Measurements from ENCODE around the gene ANKRD29. TPM values are rescaled to one million over a fixed set of nuclear protein-coding genes. Genes with fewer than 3 reads are reported as not detected.

The ANKRD29 gene
- total RNA-seq, 1 experiment from 2014 or later = 2.4 TPM

DNA sequence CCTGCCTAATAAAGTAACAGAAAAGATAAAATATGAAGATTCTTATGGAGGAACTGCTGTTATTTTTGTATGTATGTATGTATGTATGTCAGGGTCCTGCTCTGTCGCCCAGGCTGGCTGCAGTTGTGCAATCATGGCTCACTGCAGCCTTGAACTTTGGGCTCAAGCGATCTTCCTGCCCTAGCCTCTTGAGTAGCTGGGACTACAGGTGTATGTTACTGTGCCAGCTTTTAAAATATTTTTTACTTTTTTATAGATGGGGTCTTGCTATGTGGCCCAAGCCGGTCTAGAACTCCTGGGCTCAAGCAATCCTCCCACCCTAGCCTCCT, 26.7 kb downstream of the ANKRD29 start:
- no peaks in the 10 kb centered on the region for H3K36me3 Mint-ChIP-seq (ENCODE audit: insufficient read depth, unreplicated experiment)
- BruUV-seq (replicated peaks) = no TSS peak
- ChIA-PET POLR2A (interaction anchor here (0.8 to 3.3 kb wide), 4 partner anchors 9 to 183 kb away, joined by 3 to 18 read pairs (median 6); partner anchors contain the start of gene RIOK3), CTCF (interaction anchor here (1.0 to 2.0 kb wide), 8 partner anchors 9 to 171 kb away, joined by 3 to 11 read pairs (median 3); no protein-coding TSS in a partner anchor)
- H3K27ac Mint-ChIP-seq (ENCODE audit: low read depth, unreplicated experiment) = no peak overlapping the region
- intact Hi-C loops (cut with micrococcal nuclease) = loop anchor here (5.0 kb wide), 1 partner anchor 51 kb away; the partner anchor contains the start of gene LAMA3
- H3K4me1 Mint-ChIP-seq (ENCODE audit: insufficient read depth, unreplicated experiment) = peaks cover 24% of the 10 kb centered on the region
- no peak for TF ChIP-seq CTCF (IDR thresholded peaks at IDR 0.05; ENCODE audit: unreplicated experiment)
- no peak for DNase-seq (ENCODE audit: unreplicated experiment)
- H3K9me3 Mint-ChIP-seq (ENCODE audit: unreplicated experiment) = no peaks in the 10 kb centered on the region
- H3K27me3 Mint-ChIP-seq (ENCODE audit: insufficient read depth, unreplicated experiment) = no peaks in the 10 kb centered on the region
- no peak overlapping the region for H3K4me3 Mint-ChIP-seq (ENCODE audit: unreplicated experiment)

DNA sequence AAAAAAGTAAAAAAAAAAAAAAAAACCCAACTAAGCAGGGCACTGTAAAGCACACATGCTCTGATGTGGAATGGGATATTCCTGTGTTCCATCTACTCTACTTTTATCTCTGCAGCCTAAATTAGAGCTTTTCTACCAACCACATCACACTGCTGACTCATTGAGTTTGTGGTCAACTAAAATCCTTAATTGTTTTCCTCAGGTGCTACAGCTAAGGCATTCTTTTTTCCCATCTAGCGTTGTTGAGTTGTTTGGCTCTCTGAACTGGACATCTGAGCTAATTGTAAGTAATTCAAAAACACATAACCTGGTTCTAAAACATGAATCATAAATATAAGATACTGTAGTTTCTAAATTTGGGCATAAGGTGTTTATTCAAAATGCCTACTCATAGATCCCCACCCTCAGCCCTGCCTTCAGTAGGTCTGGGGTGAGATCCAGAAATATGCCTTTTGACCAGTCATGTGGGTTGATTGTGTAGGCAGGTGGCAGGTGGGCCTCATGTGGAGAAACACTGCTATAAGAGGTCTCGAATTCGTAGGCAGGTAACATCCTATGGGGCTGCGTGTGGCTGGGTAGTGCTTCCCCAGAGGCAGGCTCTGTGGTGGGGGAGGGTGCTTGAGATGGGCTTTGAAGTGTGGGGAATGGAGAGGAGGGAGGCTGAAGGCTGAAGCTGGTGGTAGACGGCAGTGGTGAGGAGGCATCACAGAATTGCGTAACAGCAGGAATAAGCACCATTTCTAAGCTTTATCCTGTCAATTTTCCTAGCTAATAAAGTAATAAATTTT, 27.2 kb downstream of the ANKRD29 start:
- ChIA-PET POLR2A (interaction anchor here (0.6 to 3.3 kb wide), 7 partner anchors 8 to 182 kb away, joined by 3 to 18 read pairs (median 4); partner anchors contain the start of genes LAMA3 and RIOK3), CTCF (interaction anchor here (0.6 to 2.0 kb wide), 8 partner anchors 9 to 172 kb away, joined by 3 to 11 read pairs (median 3); no protein-coding TSS in a partner anchor)
- peak; percentile 65 for DNase-seq (ENCODE audit: unreplicated experiment)
- H3K27me3 Mint-ChIP-seq (ENCODE audit: insufficient read depth, unreplicated experiment) = no peaks in the 10 kb centered on the region
- H3K9me3 Mint-ChIP-seq (ENCODE audit: unreplicated experiment) = no peaks in the 10 kb centered on the region
- no peak for TF ChIP-seq CTCF (IDR thresholded peaks at IDR 0.05; ENCODE audit: unreplicated experiment)
- H3K27ac Mint-ChIP-seq (ENCODE audit: low read depth, unreplicated experiment) = peak overlapping the region; percentile 55
- BruUV-seq (replicated peaks) = no TSS peak
- H3K36me3 Mint-ChIP-seq (ENCODE audit: insufficient read depth, unreplicated experiment) = no peaks in the 10 kb centered on the region
- peaks cover 24% of the 10 kb centered on the region for H3K4me1 Mint-ChIP-seq (ENCODE audit: insufficient read depth, unreplicated experiment)
- no peak overlapping the region for H3K4me3 Mint-ChIP-seq (ENCODE audit: unreplicated experiment)
- intact Hi-C loops (cut with micrococcal nuclease) = loop anchor here (5.0 kb wide), 1 partner anchor 52 kb away; the partner anchor contains the start of gene LAMA3

GRCh38 chr18:23634692-23635091, 28.0 kb downstream of the ANKRD29 start:
- BruUV-seq (replicated peaks) = no TSS peak
- CTCF ChIA-PET = interaction anchor here (1.2 to 2.0 kb wide), 3 partner anchors 15 to 173 kb away, joined by 3 to 11 read pairs (median 3); no protein-coding TSS in a partner anchor
- TF ChIP-seq CTCF (IDR thresholded peaks at IDR 0.05; ENCODE audit: unreplicated experiment) = no peak
- no peak overlapping the region for H3K27ac Mint-ChIP-seq (ENCODE audit: low read depth, unreplicated experiment)
- no peaks in the 10 kb centered on the region for H3K9me3 Mint-ChIP-seq (ENCODE audit: unreplicated experiment)
- H3K4me1 Mint-ChIP-seq (ENCODE audit: insufficient read depth, unreplicated experiment) = peaks cover 24% of the 10 kb centered on the region
- H3K4me3 Mint-ChIP-seq (ENCODE audit: unreplicated experiment) = no peak overlapping the region
- no peaks in the 10 kb centered on the region for H3K36me3 Mint-ChIP-seq (ENCODE audit: insufficient read depth, unreplicated experiment)
- DNase-seq (ENCODE audit: unreplicated experiment) = peak; percentile 18
- POLR2A ChIA-PET = interaction anchor here (1.4 to 3.3 kb wide), 2 partner anchors 8 to 13 kb away, joined by 7 to 18 read pairs; no protein-coding TSS in a partner anchor
- intact Hi-C loops (cut with micrococcal nuclease) = loop anchor here (5.0 kb wide), 1 partner anchor 53 kb away; the partner anchor contains the start of gene LAMA3
- H3K27me3 Mint-ChIP-seq (ENCODE audit: insufficient read depth, unreplicated experiment) = no peaks in the 10 kb centered on the region

- POLR2A ChIA-PET = interaction anchor here (0.6 to 2.4 kb wide), 4 partner anchors 22 to 382 kb away, joined by 3 to 13 read pairs (median 4); partner anchors contain the start of gene TTC39C
- Mint-ChIP-seq H3K4me3 (ENCODE audit: unreplicated experiment) (no peak overlapping the region), H3K36me3 (ENCODE audit: insufficient read depth, unreplicated experiment) (no peaks in the 10 kb centered on the region), H3K4me1 (ENCODE audit: insufficient read depth, unreplicated experiment) (peaks cover 24% of the 10 kb centered on the region), H3K27ac (ENCODE audit: low read depth, unreplicated experiment) (no peak overlapping the region), H3K9me3 (ENCODE audit: unreplicated experiment) (no peaks in the 10 kb centered on the region), H3K27me3 (ENCODE audit: insufficient read depth, unreplicated experiment) (no peaks in the 10 kb centered on the region)
- BruUV-seq (replicated peaks) = no TSS peak
- CTCF ChIA-PET = interaction anchor here (1.6 to 2.7 kb wide), 3 partner anchors 10 to 71 kb away, joined by 3 to 17 read pairs (median 8); no protein-coding TSS in a partner anchor
- intact Hi-C loops (cut with micrococcal nuclease) = no loop called here
- no peak for TF ChIP-seq CTCF (IDR thresholded peaks at IDR 0.05; ENCODE audit: unreplicated experiment)
- no peak for DNase-seq (ENCODE audit: unreplicated experiment)
These were observed 30.1 kb downstream of the ANKRD29 start for GRCh38 chr18:23632615-23633014.

All from MCF 10A (cell line).